ENCODE data around the gene ATP10D.

DNA sequence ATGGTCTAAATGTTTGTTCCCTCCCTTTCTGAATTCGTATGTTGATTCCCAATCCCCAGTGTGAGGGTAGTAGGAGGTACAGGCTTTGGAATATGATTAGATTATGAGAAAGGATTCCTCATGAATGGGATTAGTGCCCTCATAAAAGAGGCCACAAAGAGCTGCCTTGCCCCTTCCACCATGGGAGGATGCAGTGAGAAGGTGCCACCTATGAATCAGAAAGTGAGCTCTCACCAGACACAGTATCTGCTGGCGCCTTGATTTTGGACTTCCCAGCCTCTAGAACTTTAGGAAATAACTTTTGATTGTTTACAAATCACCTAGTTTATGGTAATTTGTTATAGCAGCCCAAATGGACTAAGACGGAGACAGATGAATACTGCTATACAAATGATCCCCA, 3.6 kb downstream of the ATP10D start:
- TF ChIP-seq, protein P1, sequence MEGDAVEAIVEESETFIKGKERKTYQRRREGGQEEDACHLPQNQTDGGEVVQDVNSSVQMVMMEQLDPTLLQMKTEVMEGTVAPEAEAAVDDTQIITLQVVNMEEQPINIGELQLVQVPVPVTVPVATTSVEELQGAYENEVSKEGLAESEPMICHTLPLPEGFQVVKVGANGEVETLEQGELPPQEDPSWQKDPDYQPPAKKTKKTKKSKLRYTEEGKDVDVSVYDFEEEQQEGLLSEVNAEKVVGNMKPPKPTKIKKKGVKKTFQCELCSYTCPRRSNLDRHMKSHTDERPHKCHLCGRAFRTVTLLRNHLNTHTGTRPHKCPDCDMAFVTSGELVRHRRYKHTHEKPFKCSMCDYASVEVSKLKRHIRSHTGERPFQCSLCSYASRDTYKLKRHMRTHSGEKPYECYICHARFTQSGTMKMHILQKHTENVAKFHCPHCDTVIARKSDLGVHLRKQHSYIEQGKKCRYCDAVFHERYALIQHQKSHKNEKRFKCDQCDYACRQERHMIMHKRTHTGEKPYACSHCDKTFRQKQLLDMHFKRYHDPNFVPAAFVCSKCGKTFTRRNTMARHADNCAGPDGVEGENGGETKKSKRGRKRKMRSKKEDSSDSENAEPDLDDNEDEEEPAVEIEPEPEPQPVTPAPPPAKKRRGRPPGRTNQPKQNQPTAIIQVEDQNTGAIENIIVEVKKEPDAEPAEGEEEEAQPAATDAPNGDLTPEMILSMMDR (IDR thresholded peaks at IDR 0.05), result no peak
- no peak for TF ChIP-seq POLR2A (IDR thresholded peaks at IDR 0.05)

All from lower leg skin (tissue), 3 donors.